H1 (cell line): ENCODE data around the gene BCAS1. TPM values are rescaled to one million over a fixed set of nuclear protein-coding genes. Genes with fewer than 3 reads are reported as not detected.

Source experiments
- CBX5 ChIP-seq: fragments of 300-800, 300-1000 bp; sonication (generic); IDR thresholded peaks from 2 replicates; pipeline ENCODE4 v1.7.1; 2016; ENCODE audit warnings: antibody characterized with exemption, low read length, low read depth
- CHD7 ChIP-seq: fragments of 300-600 bp; sonication (generic); IDR thresholded peaks from 2 replicates; pipeline ENCODE4 v1.7.1; 2012; ENCODE audit warnings: low read length, moderate library complexity, mild to moderate bottlenecking, inconsistent platforms; ENCODE audit not compliant: insufficient replicate concordance
- EZH2 ChIP-seq: fragments of 200-600 bp; sonication (generic); IDR thresholded peaks from 2 replicates; pipeline ENCODE4 v1.7.1; 2012; ENCODE audit warnings: low read depth, mild to moderate bottlenecking, moderate library complexity, low read length, inconsistent platforms; ENCODE audit not compliant: severe bottlenecking
- GABPA ChIP-seq: IDR thresholded peaks from 2 replicates; pipeline ENCODE4 v1.6.1; 2011; ENCODE audit warnings: mild to moderate bottlenecking, low read length, moderate library complexity, borderline replicate concordance; ENCODE audit not compliant: insufficient read depth
- KDM4A ChIP-seq: IDR thresholded peaks from one replicate; pipeline ENCODE4 v1.7.1; 2012; ENCODE audit warnings: low read depth, mild to moderate bottlenecking, moderate library complexity, low read length, inconsistent platforms; ENCODE audit not compliant: severe bottlenecking
- MAX ChIP-seq: IDR thresholded peaks from 2 replicates; pipeline ENCODE4 v1.6.1; 2012; ENCODE audit warnings: inconsistent platforms
- SP2 ChIP-seq: IDR thresholded peaks from 2 replicates; pipeline ENCODE4 v1.6.1; 2012; ENCODE audit warnings: mild to moderate bottlenecking, low read length, inconsistent platforms
- TCF12 ChIP-seq: IDR thresholded peaks from 2 replicates; pipeline ENCODE4 v1.6.1; 2011; ENCODE audit warnings: low read depth, mild to moderate bottlenecking, low read length
- polyA plus RNA-seq, 7 experiments: library from polyadenylated mRNA; depleted of rRNA in 3 of 7; stranded (reverse) in 5 of 7; unstranded in 2 of 7; fragments of >200 nt in 5 of 7; fragments of 200-250 nt in 2 of 7; gene quantifications; 1 replicate in 5 of 7; 2 replicates in 1 of 7; 4 replicates in 1 of 7; pipeline versions ENCODE4 v1.2.1 to v1.2.3, GENCODE V29; 2011 to 2013; ENCODE audit warnings: missing spikeins in 2 of 7, mixed read lengths in 2 of 7
- total RNA-seq: library from RNA; stranded (reverse); fragmentation: NEBNext Ultra II Directional; extraction: Animal tissue kit (Norgen Biotek cat#: 25700); gene quantifications from 2 replicates; pipeline ENCODE4 v1.2.1, GENCODE V29; 2021

BCAS1 gene
- total and polyA plus RNA-seq, 2 of the 8 experiments (the other 6 are each of a cell fraction or from before 2014, with no cell fraction given): 0.06 to 0.19 TPM

GRCh38 chr20:53966774-53967398 is 103.5 kb downstream of the BCAS1 start (continued):
- no peak for TF ChIP-seq MAX
- no peak for TF ChIP-seq GABPA
- no peak for TF ChIP-seq CBX5
- no peak for TF ChIP-seq KDM4A
- no peak for TF ChIP-seq TCF12
- no peak for TF ChIP-seq CHD7
- TF ChIP-seq SP2: no peak
- TF ChIP-seq EZH2: no peak
